Heart left ventricle (tissue), 13 donors: ENCODE data around the gene NLRP9.

ENCODE experiments used
- POLR2A ChIP-seq, 2 donors: fragments of 450-650 bp; IDR thresholded peaks; one replicate each; pipeline ENCODE4 v1.6.1; 2017; ENCODE audit warnings: antibody characterized with exemption in 2 of 2, mild to moderate bottlenecking in 2 of 2, moderate library complexity in 2 of 2
- TF ChIP-seq, protein P1 (sequence below), 12 donors: fragments of 200-600 bp; sonication (generic) in 4 of 12; IDR thresholded peaks; one replicate each; pipeline versions ENCODE4 v1.5.0 to v1.8.0; 2018 to 2022; ENCODE audit warnings: antibody characterized with exemption in 12 of 12, mild to moderate bottlenecking in 5 of 12
- donor health status: ischemic (EF 13 %, LVEDD 7.1; RV severe dilation, severe dysfunction).
- donor health status: DM: no; HTN: yes; CAD: no.
- donor health status: DM: no; HTN: no; CAD: no.
- donor health status: ischemic (EF 25% LVEDD 6.9; RV normal size, moderate dysfunction).
- donor health status: ischemic (EF 25% LVEDD 5.7; RV mildly dilated, moderate dysfunction).
- donor health status: ischemic (EF 35%, LVEDD 5.7; RV mildly dilated, moderate dysfunction).
- donor health status: nonischemic (EF 11% LVEDD 7.7; RV severe dilation, severe dysfunction).
- donor health status: DM: yes; HTN: yes; CAD: no.
- donor health status: PGD.
- donor health status: ischemic (EF 29% LVEDD 5.4; RV normal size, mild dysfunction).
- donor health status: nonischemic (EF 23%, LVEDD 6.1; RV moderate dilation, normal function).

DNA sequence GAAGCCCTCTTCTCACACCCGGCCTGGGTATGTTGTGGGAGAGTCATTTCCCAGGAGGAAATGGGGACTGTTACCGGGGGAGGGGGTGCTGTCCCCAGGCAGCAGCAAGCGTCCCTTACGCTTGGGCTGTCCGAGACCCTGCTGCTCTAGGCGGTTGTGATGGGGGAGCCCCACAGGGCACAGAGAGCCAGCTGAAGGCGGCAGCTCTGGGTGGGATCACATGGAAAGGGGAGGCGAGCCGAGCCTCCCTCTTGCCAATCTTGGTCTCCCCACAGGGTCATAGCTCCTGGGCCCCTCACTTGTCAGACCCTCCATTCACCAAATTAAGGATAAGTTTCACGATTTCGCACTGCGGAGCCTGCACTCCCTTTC lies 41.1 kb downstream of the NLRP9 start:
- TF ChIP-seq, protein P1, sequence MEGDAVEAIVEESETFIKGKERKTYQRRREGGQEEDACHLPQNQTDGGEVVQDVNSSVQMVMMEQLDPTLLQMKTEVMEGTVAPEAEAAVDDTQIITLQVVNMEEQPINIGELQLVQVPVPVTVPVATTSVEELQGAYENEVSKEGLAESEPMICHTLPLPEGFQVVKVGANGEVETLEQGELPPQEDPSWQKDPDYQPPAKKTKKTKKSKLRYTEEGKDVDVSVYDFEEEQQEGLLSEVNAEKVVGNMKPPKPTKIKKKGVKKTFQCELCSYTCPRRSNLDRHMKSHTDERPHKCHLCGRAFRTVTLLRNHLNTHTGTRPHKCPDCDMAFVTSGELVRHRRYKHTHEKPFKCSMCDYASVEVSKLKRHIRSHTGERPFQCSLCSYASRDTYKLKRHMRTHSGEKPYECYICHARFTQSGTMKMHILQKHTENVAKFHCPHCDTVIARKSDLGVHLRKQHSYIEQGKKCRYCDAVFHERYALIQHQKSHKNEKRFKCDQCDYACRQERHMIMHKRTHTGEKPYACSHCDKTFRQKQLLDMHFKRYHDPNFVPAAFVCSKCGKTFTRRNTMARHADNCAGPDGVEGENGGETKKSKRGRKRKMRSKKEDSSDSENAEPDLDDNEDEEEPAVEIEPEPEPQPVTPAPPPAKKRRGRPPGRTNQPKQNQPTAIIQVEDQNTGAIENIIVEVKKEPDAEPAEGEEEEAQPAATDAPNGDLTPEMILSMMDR (IDR thresholded peaks at IDR 0.05), result no peak
- no peak for TF ChIP-seq POLR2A (IDR thresholded peaks at IDR 0.05)
